Measurements from ENCODE around the gene HPSE2. TPM values are rescaled to one million over a fixed set of nuclear protein-coding genes. Genes with fewer than 3 reads are reported as not detected.

Gene HPSE2
- total RNA-seq, 1 experiment from 2014 or later = not detected

GRCh38 chr10:99224766-99225165 lies 10.9 kb downstream of the HPSE2 start:
- no peak for TF ChIP-seq EZH2 (IDR thresholded peaks at IDR 0.05; ENCODE audit: low read depth)
- TF ChIP-seq CTCF (conservative IDR thresholded peaks at IDR 0.05) = no peak
- H2AFZ ChIP-seq = no peak overlapping the region
- H3K4me2 ChIP-seq = no peak overlapping the region
- H3F3A ChIP-seq (ENCODE audit: insufficient read depth, low read depth) = no peaks in the 10 kb centered on the region
- H3K4me3 ChIP-seq = no peak overlapping the region
- no peaks in the 10 kb centered on the region for H3K9me3 ChIP-seq (ENCODE audit: insufficient read depth, low read depth)
- no peaks in the 10 kb centered on the region for H3K9me2 ChIP-seq (ENCODE audit: insufficient read depth)
- BruUV-seq (replicated peaks) = no TSS peak
- H3K4me1 ChIP-seq (replicated peaks; ENCODE audit: insufficient read depth) = no peaks in the 10 kb centered on the region
- CTCF ChIA-PET = no interaction called here
- no peaks in the 10 kb centered on the region for H3K79me2 ChIP-seq (ENCODE audit: low read depth)
- POLR2A ChIA-PET (ENCODE audit: unreplicated experiment) = no interaction called here
- no peaks in the 10 kb centered on the region for H4K20me1 ChIP-seq (ENCODE audit: insufficient read depth)
- peaks cover 6% of the 10 kb centered on the region; the same call in 1 of the 2 replicates for H3K27me3 ChIP-seq (ENCODE audit: insufficient read depth, low read depth)
- DNase-seq = no peak
- intact Hi-C loops (cut with micrococcal nuclease; ENCODE audit: unreplicated experiment) = no loop called here
- H3K27ac ChIP-seq = no peak overlapping the region
- H3K36me3 ChIP-seq (ENCODE audit: low read depth) = no peaks in the 10 kb centered on the region

GRCh38 chr10:99207340-99207739 lies 28.3 kb downstream of the HPSE2 start:
- BruUV-seq (replicated peaks) = no TSS peak
- no peak for TF ChIP-seq EZH2 (IDR thresholded peaks at IDR 0.05; ENCODE audit: low read depth)
- no peak for TF ChIP-seq CTCF (conservative IDR thresholded peaks at IDR 0.05)

GRCh38 chr10:99203310-99203709 lies 32.3 kb downstream of the HPSE2 start:
- Histone ChIP-seq H3K9me3 (ENCODE audit: insufficient read depth, low read depth) (no peaks in the 10 kb centered on the region), H3K4me1 (replicated peaks; ENCODE audit: insufficient read depth) (no peaks in the 10 kb centered on the region), H3K4me3 (no peak overlapping the region), H3K4me2 (no peak overlapping the region), H3K27me3 (ENCODE audit: insufficient read depth, low read depth) (no peaks in the 10 kb centered on the region), H3K36me3 (ENCODE audit: low read depth) (no peaks in the 10 kb centered on the region), H3K27ac (no peak overlapping the region), H3K79me2 (ENCODE audit: low read depth) (no peaks in the 10 kb centered on the region), H3K9me2 (ENCODE audit: insufficient read depth) (no peaks in the 10 kb centered on the region), H2AFZ (no peak overlapping the region), H4K20me1 (ENCODE audit: insufficient read depth) (no peaks in the 10 kb centered on the region), H3F3A (ENCODE audit: insufficient read depth, low read depth) (no peaks in the 10 kb centered on the region)
- ChIA-PET POLR2A (ENCODE audit: unreplicated experiment) (no interaction called here), CTCF (no interaction called here)
- DNase-seq = no peak
- BruUV-seq (replicated peaks) = no TSS peak
- intact Hi-C loops (cut with micrococcal nuclease; ENCODE audit: unreplicated experiment) = no loop called here
- TF ChIP-seq CTCF (conservative IDR thresholded peaks at IDR 0.05) = no peak
- TF ChIP-seq EZH2 (IDR thresholded peaks at IDR 0.05; ENCODE audit: low read depth) = no peak

More at GRCh38 chr10:99207340-99207739, 28.3 kb downstream of the HPSE2 start:
- no peak for DNase-seq
- Histone ChIP-seq H3F3A (ENCODE audit: insufficient read depth, low read depth) (no peaks in the 10 kb centered on the region), H3K27ac (no peak overlapping the region), H3K4me3 (no peak overlapping the region), H3K79me2 (ENCODE audit: low read depth) (no peaks in the 10 kb centered on the region), H3K9me3 (ENCODE audit: insufficient read depth, low read depth) (no peaks in the 10 kb centered on the region), H4K20me1 (ENCODE audit: insufficient read depth) (no peaks in the 10 kb centered on the region), H3K4me2 (no peak overlapping the region), H3K36me3 (ENCODE audit: low read depth) (no peaks in the 10 kb centered on the region), H3K4me1 (replicated peaks; ENCODE audit: insufficient read depth) (no peaks in the 10 kb centered on the region), H3K27me3 (ENCODE audit: insufficient read depth, low read depth) (no peaks in the 10 kb centered on the region), H3K9me2 (ENCODE audit: insufficient read depth) (no peaks in the 10 kb centered on the region), H2AFZ (no peak overlapping the region)
- ChIA-PET CTCF (no interaction called here), POLR2A (ENCODE audit: unreplicated experiment) (no interaction called here)
- intact Hi-C loops (cut with micrococcal nuclease; ENCODE audit: unreplicated experiment) = no loop called here

All from PC-9 (cell line).